AG04450 (cell line): Measurements from ENCODE around the gene SLC6A16. TPM values are rescaled to one million over a fixed set of nuclear protein-coding genes. Genes with fewer than 3 reads are reported as not detected.
"Not testable (repeated sequence)": the region's sequence is repeated elsewhere in the genome, so short reads cannot be mapped to it uniquely, and the experiment has no call there.

Source experiments
- CTCF ChIA-PET: fragments of 300-600, 350-600 bp; formaldehyde crosslinking; extraction: SDS; loops from one replicate; lab custom pipeline; 2022; ENCODE audit warnings: antibody characterized with exemption, inconsistent platforms; lab: Charles Lee
- POLR2A ChIA-PET: fragments of 350-600 bp; formaldehyde crosslinking; extraction: SDS; loops from one replicate; lab custom pipeline; 2021; ENCODE audit warnings: antibody characterized with exemption, inconsistent platforms; lab: Yijun Ruan, JAX
- DNase-seq: peaks from one replicate; pipeline ENCODE4 v3.0.0-alpha.2; 2011; ENCODE audit warnings: low read depth, low spot score
- H3K27ac ChIP-seq: one replicate; pipeline ENCODE4 v1.5.1; 2012; ENCODE audit warnings: low read depth, low read length, control low read depth
- H3K27me3 ChIP-seq: one replicate; pipeline ENCODE4 v1.6.0; 2012; ENCODE audit warnings: low read length; ENCODE audit not compliant: control insufficient read depth, insufficient read depth
- H3K4me3 ChIP-seq: 2 replicates; pipeline ENCODE4 v1.5.1; 2011; ENCODE audit warnings: mild to moderate bottlenecking, low read depth, low read length, control low read depth
- H3K9me3 ChIP-seq: 2 replicates; pipeline ENCODE4 v1.5.1; 2012; ENCODE audit warnings: low read length; ENCODE audit not compliant: control insufficient read depth, insufficient read depth
- polyA plus RNA-seq: library from polyadenylated mRNA; depleted of rRNA; stranded (reverse); fragments of >200 nt; gene quantifications from 2 replicates; pipeline ENCODE4 v1.2.3, GENCODE V29; 2011
- TF ChIP-seq, protein P1 (sequence below): IDR thresholded peaks from 2 replicates; pipeline ENCODE4 v1.5.1; 2011; ENCODE audit warnings: low read depth, low read length, control low read depth, inconsistent platforms

Gene SLC6A16
- polyA plus RNA-seq, 1 experiment: 1.6 TPM

DNA sequence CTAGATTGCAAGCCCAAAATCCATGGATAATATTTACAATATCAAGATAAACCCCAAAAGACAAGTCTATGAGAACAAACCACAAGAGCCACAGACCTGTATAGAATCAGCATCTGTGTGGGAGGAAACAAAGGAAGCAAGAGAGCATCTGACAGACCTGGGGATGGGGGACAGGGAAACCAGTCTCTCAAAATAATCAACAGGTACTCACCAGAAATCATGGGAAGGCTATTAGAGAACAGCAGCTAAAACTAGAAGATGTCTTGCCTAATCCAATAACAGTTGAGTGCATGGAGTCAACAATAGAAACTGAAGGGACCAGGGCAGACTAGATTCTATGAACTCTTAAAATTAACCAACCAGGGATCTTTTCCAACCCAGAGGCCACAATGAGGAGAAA is 8.7 kb downstream of the SLC6A16 start:
- no peak for DNase-seq
- TF ChIP-seq, protein P1, sequence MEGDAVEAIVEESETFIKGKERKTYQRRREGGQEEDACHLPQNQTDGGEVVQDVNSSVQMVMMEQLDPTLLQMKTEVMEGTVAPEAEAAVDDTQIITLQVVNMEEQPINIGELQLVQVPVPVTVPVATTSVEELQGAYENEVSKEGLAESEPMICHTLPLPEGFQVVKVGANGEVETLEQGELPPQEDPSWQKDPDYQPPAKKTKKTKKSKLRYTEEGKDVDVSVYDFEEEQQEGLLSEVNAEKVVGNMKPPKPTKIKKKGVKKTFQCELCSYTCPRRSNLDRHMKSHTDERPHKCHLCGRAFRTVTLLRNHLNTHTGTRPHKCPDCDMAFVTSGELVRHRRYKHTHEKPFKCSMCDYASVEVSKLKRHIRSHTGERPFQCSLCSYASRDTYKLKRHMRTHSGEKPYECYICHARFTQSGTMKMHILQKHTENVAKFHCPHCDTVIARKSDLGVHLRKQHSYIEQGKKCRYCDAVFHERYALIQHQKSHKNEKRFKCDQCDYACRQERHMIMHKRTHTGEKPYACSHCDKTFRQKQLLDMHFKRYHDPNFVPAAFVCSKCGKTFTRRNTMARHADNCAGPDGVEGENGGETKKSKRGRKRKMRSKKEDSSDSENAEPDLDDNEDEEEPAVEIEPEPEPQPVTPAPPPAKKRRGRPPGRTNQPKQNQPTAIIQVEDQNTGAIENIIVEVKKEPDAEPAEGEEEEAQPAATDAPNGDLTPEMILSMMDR: no peak
- peaks cover 3% of the 10 kb centered on the region; the same call in 1 of the 2 replicates for H3K9me3 ChIP-seq
- H3K27ac ChIP-seq: no peak overlapping the region
- ChIA-PET POLR2A (no interaction called here), CTCF (no interaction called here)
- H3K27me3 ChIP-seq: no peaks in the 10 kb centered on the region
- H3K4me3 ChIP-seq: no peak overlapping the region

DNA sequence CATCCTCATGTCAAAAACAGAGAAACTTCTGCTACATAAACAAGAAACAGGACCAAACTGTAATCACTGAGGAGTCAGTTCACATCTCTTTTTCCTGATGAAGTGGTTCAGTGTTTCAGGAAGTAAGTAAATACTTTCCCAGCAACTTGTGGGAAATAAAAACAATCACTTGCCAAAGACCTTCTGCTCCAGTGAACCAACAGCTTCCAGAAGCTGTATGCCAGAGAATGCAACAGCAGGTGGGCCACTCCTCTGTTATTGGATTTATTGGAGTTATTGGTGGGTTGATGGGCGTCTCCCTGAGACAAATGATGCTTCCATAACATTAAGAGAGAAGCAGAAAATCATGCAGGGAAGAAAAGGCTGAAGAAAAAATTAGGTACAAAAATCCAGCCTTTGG is 9.9 kb downstream of the SLC6A16 start:
- no peaks in the 10 kb centered on the region for H3K27me3 ChIP-seq
- TF ChIP-seq, protein P1: no peak
- CTCF ChIA-PET: interaction anchor here (1.3 kb wide), 1 partner anchor 14 kb away, joined by 6 read pairs; no protein-coding TSS in a partner anchor
- peaks cover 3% of the 10 kb centered on the region; the same call in 1 of the 2 replicates for H3K9me3 ChIP-seq
- H3K4me3 ChIP-seq: no peak overlapping the region
- no peak for DNase-seq
- H3K27ac ChIP-seq: no peak overlapping the region
- POLR2A ChIA-PET: interaction anchor here (0.6 kb wide), 1 partner anchor 47 kb away, joined by 3 read pairs; the partner anchor contains the start of gene TEAD2

DNA sequence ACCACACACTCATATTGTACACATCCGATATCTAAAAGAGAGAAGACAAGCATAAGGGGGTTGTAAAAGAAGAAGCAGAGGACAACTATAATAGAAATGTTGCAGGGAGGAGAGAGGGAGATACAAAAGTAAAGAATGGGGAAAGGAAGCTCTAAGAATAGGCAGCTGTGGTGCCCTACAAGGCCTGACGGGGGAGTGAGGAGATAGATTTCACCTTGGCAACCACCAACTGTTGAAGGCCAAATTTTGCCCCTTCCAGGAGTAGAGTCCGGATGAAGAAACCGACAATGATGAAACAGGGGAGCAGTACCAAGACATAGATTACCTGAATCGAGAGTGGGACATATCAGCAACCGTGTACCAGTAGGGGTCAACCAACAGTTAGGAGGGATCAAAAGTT is 15.9 kb downstream of the SLC6A16 start:
- ChIA-PET POLR2A (no interaction called here), CTCF (no interaction called here)
- no peak overlapping the region for H3K27ac ChIP-seq
- H3K4me3 ChIP-seq: no peak overlapping the region
- H3K27me3 ChIP-seq: no peaks in the 10 kb centered on the region
- no peak for DNase-seq
- no peaks in the 10 kb centered on the region for H3K9me3 ChIP-seq
- TF ChIP-seq, protein P1: no peak

- CTCF ChIA-PET: interaction anchor here (1.2 kb wide), 1 partner anchor 21 kb away, joined by 4 read pairs; no protein-coding TSS in a partner anchor
- not testable (repeated sequence) for H3K9me3 ChIP-seq, H3K27ac ChIP-seq, DNase-seq, H3K4me3 ChIP-seq, H3K27me3 ChIP-seq
- POLR2A ChIA-PET: interaction anchor here (0.7 kb wide), 1 partner anchor 33 kb away, joined by 4 read pairs; no protein-coding TSS in a partner anchor
Observed at GRCh38 chr19:49306734-49307133, 18.3 kb downstream of the SLC6A16 start.

- H3K4me3 ChIP-seq: no peak overlapping the region
- no peak for DNase-seq
- ChIA-PET POLR2A (interaction anchor here (0.6 kb wide), 1 partner anchor 44 kb away, joined by 9 read pairs; no protein-coding TSS in a partner anchor), CTCF (interaction anchor here (0.9 to 1.8 kb wide), 12 partner anchors 10 to 103 kb away, joined by 3 to 17 read pairs (median 6); partner anchors contain the start of gene SLC6A16)
- H3K27me3 ChIP-seq: no peaks in the 10 kb centered on the region
- H3K27ac ChIP-seq: no peak overlapping the region
- TF ChIP-seq, protein P1: no peak
- peaks cover 4% of the 10 kb centered on the region; the same call in 1 of the 2 replicates for H3K9me3 ChIP-seq
Observed at GRCh38 chr19:49301866-49302252, 23.1 kb downstream of the SLC6A16 start.
